B cell (primary cell): ENCODE results near the gene TBATA. TPM values are rescaled to one million over a fixed set of nuclear protein-coding genes. Genes with fewer than 3 reads are reported as not detected.

Source experiments
- ATAC-seq: fragments of 200-7000 bp; cut with Tn5 transposase; one replicate; pipeline ENCODE4 v1.10.0; 2021; ENCODE audit warnings: low read depth, mild to moderate bottlenecking, moderate number of reproducible peaks, moderate library complexity
- CTCF ChIA-PET: fragments of 350-600 bp; sonication (Branson Sonifier 250); formaldehyde crosslinking; loops from one replicate; lab custom pipeline; 2021; ENCODE audit warnings: antibody characterized with exemption, inconsistent platforms; lab: Charles Lee
- POLR2A ChIA-PET: fragments of 350-600 bp; sonication (Branson Sonifier 250); formaldehyde crosslinking; loops from one replicate; lab custom pipeline; 2021; ENCODE audit warnings: antibody characterized with exemption; lab: Charles Lee
- DNase-seq: peaks from one replicate; pipeline ENCODE4 v3.0.0; 2013
- H2AFZ ChIP-seq: 2 replicates; pipeline ENCODE4 v1.6.1; 2012; ENCODE audit warnings: mild to moderate bottlenecking, low read depth, low read length; ENCODE audit not compliant: insufficient read depth, poor library complexity, severe bottlenecking
- H3K27ac ChIP-seq, 2 donors: 1 replicate in 1 of 2; 2 replicates in 1 of 2; pipeline ENCODE4 v1.5.1; 2012 to 2013; ENCODE audit warnings: low read length in 2 of 2, mild to moderate bottlenecking in 2 of 2, moderate library complexity in 1 of 2
- H3K27me3 ChIP-seq, 4 experiments: fragments of 200-600 bp in 1 of 4; sonication (generic) in 1 of 4; replicated peaks in 1 of 4; 1 replicate in 2 of 4; 2 replicates in 2 of 4; pipeline versions ENCODE4 v1.6.1 to v1.7.0; 2013 to 2016; ENCODE audit warnings: low read length in 3 of 4, mild to moderate bottlenecking in 2 of 4, mixed read lengths in 1 of 4, moderate library complexity in 1 of 4; ENCODE audit not compliant: insufficient read depth in 4 of 4, control insufficient read depth in 3 of 4; ENCODE audit errors: control extremely low read depth in 1 of 4
- H3K36me3 ChIP-seq, 2 experiments: replicated peaks in 1 of 2; 1 replicate in 1 of 2; 2 replicates in 1 of 2; pipeline versions ENCODE4 v1.6.1 to v1.7.1; 2013; ENCODE audit warnings: low read length in 1 of 2; ENCODE audit not compliant: insufficient read depth in 2 of 2, control insufficient read depth in 1 of 2; ENCODE audit errors: control extremely low read depth in 1 of 2, extremely low read depth in 1 of 2
- H3K4me1 ChIP-seq, 2 donors: fragments of 200-600 bp in 1 of 2; sonication (generic) in 1 of 2; 1 replicate in 1 of 2; 2 replicates in 1 of 2; pipeline versions ENCODE4 v1.5.1 to v1.6.1; 2013 to 2017; ENCODE audit warnings: low read length in 2 of 2; ENCODE audit not compliant: control insufficient read depth in 2 of 2, insufficient read depth in 2 of 2
- H3K4me2 ChIP-seq: replicated peaks from 2 replicates; pipeline ENCODE3; 2012; ENCODE audit warnings: mild to moderate bottlenecking, low read depth, low read length; ENCODE audit not compliant: poor library complexity, severe bottlenecking
- H3K4me3 ChIP-seq, 5 experiments: fragments of 200-600 bp in 1 of 5; sonication (generic) in 1 of 5; 1 replicate in 3 of 5; 2 replicates in 2 of 5; pipeline versions ENCODE4 v1.5.1 to v1.7.0; 2011 to 2016; ENCODE audit warnings: low read length in 4 of 5, mild to moderate bottlenecking in 4 of 5, low read depth in 2 of 5, control low read depth in 1 of 5, moderate library complexity in 1 of 5; ENCODE audit not compliant: insufficient read depth in 1 of 5; ENCODE audit errors: control extremely low read depth in 1 of 5, extremely low read depth in 1 of 5
- H3K79me2 ChIP-seq: fragments of 200-600 bp; sonication (generic); one replicate; pipeline ENCODE4 v1.6.0; 2016; ENCODE audit warnings: low read length; ENCODE audit not compliant: control insufficient read depth, insufficient read depth
- H3K9ac ChIP-seq: fragments of 200-600 bp; sonication (generic); 2 replicates; pipeline ENCODE4 v1.6.1; 2017; ENCODE audit warnings: mild to moderate bottlenecking, low read length, moderate library complexity
- H3K9me3 ChIP-seq, 3 donors: one replicate each; pipeline versions ENCODE4 v1.6.1 to v1.7.1; 2013; ENCODE audit warnings: low read length in 2 of 3; ENCODE audit not compliant: control insufficient read depth in 2 of 3, insufficient read depth in 1 of 3; ENCODE audit errors: control extremely low read depth in 1 of 3
- H4K20me1 ChIP-seq: 2 replicates; pipeline ENCODE4 v1.6.0; 2012; ENCODE audit warnings: mild to moderate bottlenecking, low read length; ENCODE audit not compliant: insufficient read depth, control insufficient read depth, poor library complexity, severe bottlenecking
- H3K27ac Mint-ChIP-seq: one replicate; pipeline ENCODE4 v1.8.0; 2021; ENCODE audit warnings: mixed read lengths
- H3K27me3 Mint-ChIP-seq: one replicate; pipeline ENCODE4 v1.8.0; 2021; ENCODE audit warnings: mixed read lengths
- H3K4me1 Mint-ChIP-seq: one replicate; pipeline ENCODE4 v1.8.0; 2021; ENCODE audit warnings: mixed read lengths
- H3K4me3 Mint-ChIP-seq: one replicate; pipeline ENCODE4 v1.8.0; 2021; ENCODE audit warnings: mixed read lengths
- H3K9me3 Mint-ChIP-seq: one replicate; pipeline ENCODE4 v1.8.0; 2022; ENCODE audit warnings: mixed read lengths; ENCODE audit not compliant: insufficient read depth
- EZH2 ChIP-seq: IDR thresholded peaks from 2 replicates; pipeline ENCODE4 v1.6.1; 2012; ENCODE audit warnings: borderline replicate concordance, low read depth, mild to moderate bottlenecking, moderate library complexity, low read length; ENCODE audit not compliant: insufficient read depth, poor library complexity, severe bottlenecking
- WGBS: methylation state at CpG from one replicate; pipeline ENCODE4 v1.1.5; 2013; ENCODE audit warnings: missing lambda C conversion rate; ENCODE audit not compliant: insufficient coverage; 5-methylcytosine and 5-hydroxymethylcytosine counted together
- intact Hi-C: fragments of 100-400 bp; cut with micrococcal nuclease; formaldehyde crosslinking; loops from one replicate; pipeline ENCODE4 v1.10.0; 2022
- polyA plus RNA-seq: library from polyadenylated mRNA; depleted of rRNA; stranded (reverse); fragments of >200 nt; gene quantifications from 2 replicates; pipeline ENCODE4 v1.2.3, GENCODE V29; 2012
- total RNA-seq, 2 donors: library from RNA; stranded (reverse); fragments of 120-200 nt in 1 of 2; gene quantifications; 1 replicate in 1 of 2; 2 replicates in 1 of 2; pipeline versions ENCODE4 v1.2.3 to v1.2.4, GENCODE V29; 2013 to 2022
- TF ChIP-seq, protein P1 (sequence below): fragments of 200-600 bp; IDR thresholded peaks from one replicate; pipeline ENCODE4 v1.8.0; 2022; ENCODE audit warnings: antibody characterized with exemption, mild to moderate bottlenecking

TBATA gene
- total and polyA plus RNA-seq, 2 donors (not counting 1 experiment from before 2014, with no cell fraction given): not detected

DNA sequence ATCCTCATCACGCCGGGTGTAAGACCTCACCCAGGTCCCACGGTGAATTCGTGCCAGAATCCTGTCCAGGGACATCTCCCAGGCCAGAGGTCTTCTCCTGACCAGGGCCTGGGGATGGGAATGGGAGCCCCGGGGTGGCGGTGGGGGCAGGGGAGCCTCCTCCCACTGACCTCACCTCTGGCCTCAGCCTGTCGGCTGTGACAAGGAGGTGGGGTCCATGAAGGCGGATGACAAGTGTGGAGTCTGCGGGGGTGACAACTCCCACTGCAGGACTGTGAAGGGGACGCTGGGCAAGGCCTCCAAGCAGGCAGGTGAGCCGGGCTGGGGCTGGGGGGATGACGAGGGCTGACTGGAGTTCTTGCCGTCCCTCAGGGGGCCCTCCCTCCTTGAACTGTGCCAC, 41.3 kb downstream of the TBATA start:
- no peak for TF ChIP-seq EZH2
- Histone ChIP-seq H3K27me3 (no peaks in the 10 kb centered on the region), H3K9me3 (no peaks in the 10 kb centered on the region), H2AFZ (no peak overlapping the region), H3K27ac (no peak overlapping the region), H3K4me1 (no peaks in the 10 kb centered on the region), H3K36me3 (no peaks in the 10 kb centered on the region), H3K9ac (no peak overlapping the region), H4K20me1 (no peaks in the 10 kb centered on the region), H3K4me2 (no peak overlapping the region), H3K4me3 (no peak overlapping the region), H3K79me2 (no peaks in the 10 kb centered on the region)
- Mint-ChIP-seq H3K4me3 (no peak overlapping the region), H3K9me3 (no peaks in the 10 kb centered on the region), H3K27ac (no peak overlapping the region), H3K4me1 (no peaks in the 10 kb centered on the region), H3K27me3 (no peaks in the 10 kb centered on the region)
- no peak for ATAC-seq
- CTCF ChIA-PET: no interaction called here
- intact Hi-C loops: no loop called here
- 95% methylated on average over 11 of the region's 13 CpGs for WGBS
- no peak for DNase-seq
- POLR2A ChIA-PET: no interaction called here

DNA sequence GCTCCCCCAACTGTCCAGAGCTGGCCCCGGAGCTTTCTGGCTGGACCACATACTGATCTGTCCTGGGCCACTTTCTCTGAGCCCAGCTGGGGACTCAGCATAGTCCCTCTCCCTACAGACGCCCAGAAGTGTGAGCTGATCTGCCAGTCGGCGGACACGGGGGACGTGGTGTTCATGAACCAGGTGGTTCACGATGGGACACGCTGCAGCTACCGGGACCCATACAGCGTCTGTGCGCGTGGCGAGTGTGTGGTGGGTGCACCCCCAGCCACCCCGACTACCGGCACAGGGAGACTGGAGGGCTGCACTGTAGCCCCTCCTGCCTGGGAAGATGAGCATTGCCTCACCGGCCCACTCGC, 41.8 kb downstream of the TBATA start:
- Histone ChIP-seq H3K4me3 (no peak overlapping the region), H2AFZ (no peak overlapping the region), H3K36me3 (no peaks in the 10 kb centered on the region), H3K27ac (no peak overlapping the region), H3K79me2 (no peaks in the 10 kb centered on the region), H3K27me3 (no peaks in the 10 kb centered on the region), H3K4me1 (no peaks in the 10 kb centered on the region), H3K9ac (no peak overlapping the region), H3K9me3 (no peaks in the 10 kb centered on the region), H3K4me2 (no peak overlapping the region), H4K20me1 (no peaks in the 10 kb centered on the region)
- Mint-ChIP-seq H3K4me1 (no peaks in the 10 kb centered on the region), H3K9me3 (no peaks in the 10 kb centered on the region), H3K27ac (no peak overlapping the region), H3K27me3 (peaks cover 1% of the 10 kb centered on the region), H3K4me3 (no peak overlapping the region)
- TF ChIP-seq, protein P1, sequence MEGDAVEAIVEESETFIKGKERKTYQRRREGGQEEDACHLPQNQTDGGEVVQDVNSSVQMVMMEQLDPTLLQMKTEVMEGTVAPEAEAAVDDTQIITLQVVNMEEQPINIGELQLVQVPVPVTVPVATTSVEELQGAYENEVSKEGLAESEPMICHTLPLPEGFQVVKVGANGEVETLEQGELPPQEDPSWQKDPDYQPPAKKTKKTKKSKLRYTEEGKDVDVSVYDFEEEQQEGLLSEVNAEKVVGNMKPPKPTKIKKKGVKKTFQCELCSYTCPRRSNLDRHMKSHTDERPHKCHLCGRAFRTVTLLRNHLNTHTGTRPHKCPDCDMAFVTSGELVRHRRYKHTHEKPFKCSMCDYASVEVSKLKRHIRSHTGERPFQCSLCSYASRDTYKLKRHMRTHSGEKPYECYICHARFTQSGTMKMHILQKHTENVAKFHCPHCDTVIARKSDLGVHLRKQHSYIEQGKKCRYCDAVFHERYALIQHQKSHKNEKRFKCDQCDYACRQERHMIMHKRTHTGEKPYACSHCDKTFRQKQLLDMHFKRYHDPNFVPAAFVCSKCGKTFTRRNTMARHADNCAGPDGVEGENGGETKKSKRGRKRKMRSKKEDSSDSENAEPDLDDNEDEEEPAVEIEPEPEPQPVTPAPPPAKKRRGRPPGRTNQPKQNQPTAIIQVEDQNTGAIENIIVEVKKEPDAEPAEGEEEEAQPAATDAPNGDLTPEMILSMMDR: no peak
- no peak for TF ChIP-seq EZH2
- DNase-seq (no peak), ATAC-seq (no peak)
- CTCF ChIA-PET: no interaction called here
- whole genome bisulfite sequencing: 97% methylated on average over 15 of the region's 17 CpGs
- intact Hi-C loops: no loop called here
- POLR2A ChIA-PET: no interaction called here
